Fibroblast of mammary gland (primary cell): ENCODE results near the gene SNCAIP.

Experiments
- DNase-seq: peaks from one replicate; pipeline ENCODE4 v3.0.0-alpha.2; 2010; ENCODE audit warnings: low read depth
- H3K4me3 ChIP-seq: 2 replicates; pipeline ENCODE4 v1.5.1; 2011; ENCODE audit warnings: low read depth, mild to moderate bottlenecking, low read length, moderate library complexity; ENCODE audit not compliant: control insufficient read depth
- TF ChIP-seq, protein P1 (sequence below): conservative IDR thresholded peaks from 2 replicates; pipeline ENCODE4 v1.5.1; 2011; ENCODE audit warnings: low read depth, low read length, inconsistent platforms; ENCODE audit not compliant: control insufficient read depth, insufficient read depth

SNCAIP gene

GRCh38 chr5:122423221-122423620, 111.2 kb downstream of the SNCAIP start:
- DNase-seq = no peak
- TF ChIP-seq, protein P1, sequence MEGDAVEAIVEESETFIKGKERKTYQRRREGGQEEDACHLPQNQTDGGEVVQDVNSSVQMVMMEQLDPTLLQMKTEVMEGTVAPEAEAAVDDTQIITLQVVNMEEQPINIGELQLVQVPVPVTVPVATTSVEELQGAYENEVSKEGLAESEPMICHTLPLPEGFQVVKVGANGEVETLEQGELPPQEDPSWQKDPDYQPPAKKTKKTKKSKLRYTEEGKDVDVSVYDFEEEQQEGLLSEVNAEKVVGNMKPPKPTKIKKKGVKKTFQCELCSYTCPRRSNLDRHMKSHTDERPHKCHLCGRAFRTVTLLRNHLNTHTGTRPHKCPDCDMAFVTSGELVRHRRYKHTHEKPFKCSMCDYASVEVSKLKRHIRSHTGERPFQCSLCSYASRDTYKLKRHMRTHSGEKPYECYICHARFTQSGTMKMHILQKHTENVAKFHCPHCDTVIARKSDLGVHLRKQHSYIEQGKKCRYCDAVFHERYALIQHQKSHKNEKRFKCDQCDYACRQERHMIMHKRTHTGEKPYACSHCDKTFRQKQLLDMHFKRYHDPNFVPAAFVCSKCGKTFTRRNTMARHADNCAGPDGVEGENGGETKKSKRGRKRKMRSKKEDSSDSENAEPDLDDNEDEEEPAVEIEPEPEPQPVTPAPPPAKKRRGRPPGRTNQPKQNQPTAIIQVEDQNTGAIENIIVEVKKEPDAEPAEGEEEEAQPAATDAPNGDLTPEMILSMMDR = no peak
- H3K4me3 ChIP-seq = no peak overlapping the region

DNA sequence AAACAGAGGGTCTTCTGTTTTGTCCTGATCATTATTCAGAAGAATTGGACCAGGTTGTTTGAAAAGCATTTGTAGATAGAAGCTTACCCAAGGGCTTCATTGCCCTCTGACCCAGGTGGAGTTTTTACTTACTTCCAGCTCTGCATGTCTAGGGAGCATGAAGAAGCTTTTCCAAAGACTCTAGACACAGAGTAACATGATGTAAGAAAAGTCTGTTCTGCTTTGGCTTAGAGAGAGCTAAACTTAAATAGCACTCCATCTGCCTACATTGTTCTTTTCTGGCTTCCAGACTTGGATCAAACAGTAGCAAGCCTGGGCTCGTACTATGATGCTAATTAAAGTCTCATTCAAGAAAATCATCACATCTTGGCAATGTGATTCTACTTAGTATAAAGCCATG, 112.1 kb downstream of the SNCAIP start:
- no peak overlapping the region for H3K4me3 ChIP-seq
- TF ChIP-seq, protein P1 = no peak
- DNase-seq = no peak

GRCh38 chr5:122426301-122426700, 114.3 kb downstream of the SNCAIP start:
- no peak overlapping the region for H3K4me3 ChIP-seq
- DNase-seq = no peak
- TF ChIP-seq, protein P1 = no peak

- H3K4me3 ChIP-seq = no peak overlapping the region
- DNase-seq = no peak
- TF ChIP-seq, protein P1 = no peak
Measured at GRCh38 chr5:122427621-122428020, 115.6 kb downstream of the SNCAIP start.

DNA sequence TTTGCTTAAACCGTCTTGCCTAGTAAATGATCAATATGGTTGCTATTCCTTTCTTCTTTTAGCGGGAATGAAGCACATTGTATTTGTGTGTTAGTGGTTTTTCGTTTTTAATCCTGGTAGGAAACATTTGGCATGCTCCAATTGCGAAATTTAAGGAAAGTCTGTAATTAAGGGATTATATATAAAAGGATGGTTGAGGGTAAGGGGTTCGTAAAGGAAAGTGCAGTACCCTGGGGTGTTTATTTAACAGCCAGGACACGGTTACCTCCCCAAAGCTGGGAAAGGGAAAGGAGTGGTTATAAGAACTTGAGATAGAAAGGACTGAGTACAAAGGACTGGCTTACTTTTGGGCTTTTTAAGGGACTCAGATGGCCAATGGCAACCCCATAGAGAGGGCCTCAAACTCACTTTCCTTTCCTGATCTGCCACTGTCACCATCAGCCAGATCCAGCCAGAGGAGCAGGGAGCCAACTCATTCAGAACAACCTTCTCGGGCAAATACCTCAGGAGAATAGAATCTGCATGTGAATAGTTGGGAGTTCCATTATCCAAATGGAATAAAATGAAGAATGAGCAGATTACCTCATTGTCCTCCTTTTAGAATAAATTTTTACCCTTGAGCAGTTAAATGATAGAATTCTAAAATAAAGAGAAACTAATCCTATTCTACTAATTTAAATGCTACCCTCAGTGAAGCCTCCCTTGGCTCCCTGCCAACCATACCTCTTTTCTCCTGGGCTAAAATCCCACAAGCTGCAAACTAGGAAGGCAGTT, 117.7 kb downstream of the SNCAIP start:
- TF ChIP-seq, protein P1 = no peak
- DNase-seq = no peak
- no peak overlapping the region for H3K4me3 ChIP-seq

DNA sequence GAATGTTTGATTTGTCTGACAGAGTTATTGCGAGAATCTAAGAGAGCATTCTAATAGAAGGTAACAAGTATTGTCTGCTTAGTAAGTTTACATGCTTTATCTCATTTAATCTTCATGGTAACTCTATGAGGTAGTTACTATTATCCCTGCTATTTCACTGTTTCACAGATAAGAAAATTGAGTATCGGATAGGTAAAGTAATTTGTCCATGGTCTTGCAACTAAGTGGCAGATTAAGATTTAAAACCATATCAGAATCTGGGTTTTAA, 118.2 kb downstream of the SNCAIP start:
- no peak for DNase-seq
- H3K4me3 ChIP-seq = no peak overlapping the region
- TF ChIP-seq, protein P1 = no peak

DNA sequence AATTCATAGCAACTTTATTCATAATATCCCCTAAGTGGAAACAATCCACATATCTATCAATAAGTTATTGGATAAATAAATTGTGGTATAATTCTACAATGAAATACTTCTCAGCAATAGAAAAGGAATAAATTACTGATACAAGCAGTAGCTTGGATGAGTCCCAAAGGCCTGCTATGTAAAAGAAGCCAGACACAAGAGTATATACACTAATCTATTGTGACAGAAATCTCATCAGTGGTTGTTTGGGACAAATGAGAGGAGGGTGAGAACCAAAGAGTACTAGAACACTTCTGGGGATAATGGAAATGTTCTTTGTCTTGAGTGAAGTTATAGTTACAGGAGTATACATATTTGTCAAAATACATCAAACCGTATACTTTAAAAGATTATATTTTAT, 119.3 kb downstream of the SNCAIP start:
- no peak overlapping the region for H3K4me3 ChIP-seq
- TF ChIP-seq, protein P1 = no peak
- DNase-seq = no peak
